Natural killer cell treated with Interleukin-12 subunit alpha and Interleukin-12 subunit beta and Interleukin-15 and Interleukin-18, amount 100 ng/mL, for 72 hours (primary cell): ENCODE data around the gene RNF144B. TPM values are rescaled to one million over a fixed set of nuclear protein-coding genes. Genes with fewer than 3 reads are reported as not detected.
"Not testable (repeated sequence)": the region's sequence is repeated elsewhere in the genome, so short reads cannot be mapped to it uniquely, and the experiment has no call there.

ENCODE experiments used
- ATAC-seq, 2 donors: fragments of 150-1000 bp; cut with Tn5 transposase in 1 of 2; sonication (Bioruptor Pico), chemical (Tn5 transposase) in 1 of 2; 2 replicates each; pipeline ENCODE4 v1.10.0; 2021
- DNase-seq: peaks from one replicate; pipeline ENCODE4 v3.0.0; 2022; ENCODE audit warnings: low spot score
- H3K27ac Mint-ChIP-seq, 2 donors: 1 replicate in 1 of 2; 2 replicates in 1 of 2; pipeline ENCODE4 v1.8.0; 2022; ENCODE audit warnings: mixed read lengths in 2 of 2, mild to moderate bottlenecking in 1 of 2, moderate library complexity in 1 of 2
- H3K27me3 Mint-ChIP-seq, 2 donors: 1 replicate in 1 of 2; 2 replicates in 1 of 2; pipeline ENCODE4 v1.8.0; 2022; ENCODE audit warnings: mixed read lengths in 2 of 2
- H3K36me3 Mint-ChIP-seq: one replicate; pipeline ENCODE4 v1.8.0; 2022; ENCODE audit warnings: mixed read lengths
- H3K4me1 Mint-ChIP-seq, 2 donors: 1 replicate in 1 of 2; 2 replicates in 1 of 2; pipeline ENCODE4 v1.8.0; 2022; ENCODE audit warnings: low read depth in 2 of 2, mixed read lengths in 2 of 2, mild to moderate bottlenecking in 1 of 2
- H3K4me3 Mint-ChIP-seq: one replicate; pipeline ENCODE4 v1.8.0; 2022; ENCODE audit warnings: mixed read lengths
- H3K9me3 Mint-ChIP-seq: 2 replicates; pipeline ENCODE4 v1.8.0; 2022; ENCODE audit warnings: mixed read lengths
- total RNA-seq, 2 donors: library from RNA; stranded (reverse); gene quantifications; one replicate each; pipeline ENCODE4 v1.2.3, GENCODE V29; 2022

RNF144B gene
- total RNA-seq, 2 donors from 2014 or later: 0.76 to 2.0 TPM

- ATAC-seq (no peak), DNase-seq (no peak)
- peaks cover 17 to 46% of the 10 kb centered on the region in 2 donors for H3K27me3 Mint-ChIP-seq
- H3K36me3 Mint-ChIP-seq: peaks cover 8% of the 10 kb centered on the region
- H3K4me3 Mint-ChIP-seq: no peak overlapping the region
- H3K4me1 Mint-ChIP-seq: no peaks in the 10 kb centered on the region
- no peak overlapping the region for H3K27ac Mint-ChIP-seq
- H3K9me3 Mint-ChIP-seq: peaks cover 2% of the 10 kb centered on the region
Measured at GRCh38 chr6:18359237-18359885, 27.8 kb upstream of the RNF144B start.

- Mint-ChIP-seq H3K4me1 (no peaks in the 10 kb centered on the region), H3K27ac (no peak overlapping the region), H3K9me3 (peaks cover 2% of the 10 kb centered on the region), H3K4me3 (no peak overlapping the region), H3K36me3 (peaks cover 8% of the 10 kb centered on the region), H3K27me3 (peaks cover 20 to 49% of the 10 kb centered on the region in 2 donors)
- ATAC-seq (no peak), DNase-seq (no peak)
Measured at GRCh38 chr6:18360188-18360587, 27.0 kb upstream of the RNF144B start.

- H3K27ac Mint-ChIP-seq: no peak overlapping the region
- no peak overlapping the region for H3K4me3 Mint-ChIP-seq
- ATAC-seq (no peak), DNase-seq (no peak)
- H3K36me3 Mint-ChIP-seq: peaks cover 8% of the 10 kb centered on the region
- no peaks in the 10 kb centered on the region for H3K4me1 Mint-ChIP-seq
- H3K9me3 Mint-ChIP-seq: peaks cover 2% of the 10 kb centered on the region
- H3K27me3 Mint-ChIP-seq: peaks cover 20 to 38% of the 10 kb centered on the region in 2 donors
Measured at GRCh38 chr6:18362058-18362561, 25.0 kb upstream of the RNF144B start.

GRCh38 chr6:18363746-18364145 is 23.4 kb upstream of the RNF144B start:
- Mint-ChIP-seq H3K36me3 (no peaks in the 10 kb centered on the region), H3K27me3 (peaks cover 16 to 29% of the 10 kb centered on the region in 2 donors), H3K4me1 (no peaks in the 10 kb centered on the region), H3K9me3 (no peaks in the 10 kb centered on the region), H3K27ac (no peak overlapping the region), H3K4me3 (no peak overlapping the region)
- ATAC-seq (no peak), DNase-seq (no peak)

- H3K36me3 Mint-ChIP-seq, H3K9me3 Mint-ChIP-seq, H3K27ac Mint-ChIP-seq, ATAC-seq, DNase-seq, H3K4me3 Mint-ChIP-seq, H3K4me1 Mint-ChIP-seq: not testable (repeated sequence)
- H3K27me3 Mint-ChIP-seq: peaks cover 18 to 29% of the 10 kb centered on the region in 2 donors
Measured at GRCh38 chr6:18364561-18364960, 22.6 kb upstream of the RNF144B start.

GRCh38 chr6:18367371-18367770 is 19.8 kb upstream of the RNF144B start:
- no peak overlapping the region for H3K4me3 Mint-ChIP-seq
- peaks cover 12 to 25% of the 10 kb centered on the region in 2 donors for H3K27me3 Mint-ChIP-seq
- no peak overlapping the region for H3K27ac Mint-ChIP-seq
- no peak for DNase-seq
- H3K4me1 Mint-ChIP-seq: no peaks in the 10 kb centered on the region
- no peaks in the 10 kb centered on the region for H3K36me3 Mint-ChIP-seq
- no peaks in the 10 kb centered on the region for H3K9me3 Mint-ChIP-seq
- ATAC-seq: no peak

GRCh38 chr6:18368277-18369105 is 18.7 kb upstream of the RNF144B start:
- no peaks in the 10 kb centered on the region for H3K36me3 Mint-ChIP-seq
- H3K4me3 Mint-ChIP-seq: no peak overlapping the region
- no peaks in the 10 kb centered on the region for H3K4me1 Mint-ChIP-seq
- peaks cover 12 to 32% of the 10 kb centered on the region in 2 donors for H3K27me3 Mint-ChIP-seq
- ATAC-seq (no peak), DNase-seq (no peak)
- no peaks in the 10 kb centered on the region for H3K9me3 Mint-ChIP-seq
- no peak overlapping the region for H3K27ac Mint-ChIP-seq

- DNase-seq (no peak), ATAC-seq (no peak)
- H3K4me1 Mint-ChIP-seq: no peaks in the 10 kb centered on the region
- peaks cover 19 to 30% of the 10 kb centered on the region in 2 donors for H3K27me3 Mint-ChIP-seq
- no peak overlapping the region for H3K27ac Mint-ChIP-seq
- H3K4me3 Mint-ChIP-seq: no peak overlapping the region
- no peaks in the 10 kb centered on the region for H3K36me3 Mint-ChIP-seq
- no peaks in the 10 kb centered on the region for H3K9me3 Mint-ChIP-seq
Measured at GRCh38 chr6:18371010-18371409, 16.1 kb upstream of the RNF144B start.

GRCh38 chr6:18371656-18372055 is 15.5 kb upstream of the RNF144B start:
- Mint-ChIP-seq H3K4me3 (no peak overlapping the region), H3K36me3 (no peaks in the 10 kb centered on the region), H3K9me3 (no peaks in the 10 kb centered on the region), H3K27ac (no peak overlapping the region), H3K27me3 (peaks cover 19 to 30% of the 10 kb centered on the region in 2 donors), H3K4me1 (no peaks in the 10 kb centered on the region)
- DNase-seq (no peak), ATAC-seq (no peak)

GRCh38 chr6:18380158-18380836 is 6.9 kb upstream of the RNF144B start:
- H3K27me3 Mint-ChIP-seq: peaks cover 22 to 31% of the 10 kb centered on the region in 2 donors
- DNase-seq (no peak), ATAC-seq (no peak)
- H3K4me1 Mint-ChIP-seq: no peaks in the 10 kb centered on the region
- no peaks in the 10 kb centered on the region for H3K9me3 Mint-ChIP-seq
- H3K27ac Mint-ChIP-seq: no peak overlapping the region
- no peaks in the 10 kb centered on the region for H3K36me3 Mint-ChIP-seq
- H3K4me3 Mint-ChIP-seq: no peak overlapping the region

- DNase-seq (no peak), ATAC-seq (no peak)
- H3K4me1 Mint-ChIP-seq: no peaks in the 10 kb centered on the region
- peaks cover 19 to 31% of the 10 kb centered on the region in 2 donors for H3K27me3 Mint-ChIP-seq
- H3K9me3 Mint-ChIP-seq: no peaks in the 10 kb centered on the region
- no peak overlapping the region for H3K4me3 Mint-ChIP-seq
- H3K36me3 Mint-ChIP-seq: no peaks in the 10 kb centered on the region
- no peak overlapping the region for H3K27ac Mint-ChIP-seq
Measured at GRCh38 chr6:18380851-18381250, 6.3 kb upstream of the RNF144B start.

GRCh38 chr6:18383441-18383840 is 3.7 kb upstream of the RNF144B start:
- DNase-seq (no peak), ATAC-seq (no peak)
- H3K9me3 Mint-ChIP-seq: no peaks in the 10 kb centered on the region
- no peak overlapping the region for H3K4me3 Mint-ChIP-seq
- no peak overlapping the region for H3K27ac Mint-ChIP-seq
- H3K36me3 Mint-ChIP-seq: no peaks in the 10 kb centered on the region
- H3K27me3 Mint-ChIP-seq: peaks cover 22 to 31% of the 10 kb centered on the region in 2 donors
- peaks cover 19 to 21% of the 10 kb centered on the region in 2 donors for H3K4me1 Mint-ChIP-seq

GRCh38 chr6:18384621-18385020 is 2.5 kb upstream of the RNF144B start:
- H3K9me3 Mint-ChIP-seq: no peaks in the 10 kb centered on the region
- peaks cover 13 to 20% of the 10 kb centered on the region in 2 donors for H3K27me3 Mint-ChIP-seq
- H3K4me1 Mint-ChIP-seq: peaks cover 24 to 26% of the 10 kb centered on the region in 2 donors
- H3K36me3 Mint-ChIP-seq: no peaks in the 10 kb centered on the region
- DNase-seq: no peak
- no peak for ATAC-seq
- no peak overlapping the region for H3K4me3 Mint-ChIP-seq
- H3K27ac Mint-ChIP-seq: no peak overlapping the region
